ENCODE results near the gene LCN10.

Gene LCN10

GRCh38 chr9:136697821-136698526, 44.8 kb downstream of the LCN10 start:
- no peak for DNase-seq

GRCh38 chr9:136697146-136697820, 45.5 kb downstream of the LCN10 start:
- DNase-seq = no peak

DNA sequence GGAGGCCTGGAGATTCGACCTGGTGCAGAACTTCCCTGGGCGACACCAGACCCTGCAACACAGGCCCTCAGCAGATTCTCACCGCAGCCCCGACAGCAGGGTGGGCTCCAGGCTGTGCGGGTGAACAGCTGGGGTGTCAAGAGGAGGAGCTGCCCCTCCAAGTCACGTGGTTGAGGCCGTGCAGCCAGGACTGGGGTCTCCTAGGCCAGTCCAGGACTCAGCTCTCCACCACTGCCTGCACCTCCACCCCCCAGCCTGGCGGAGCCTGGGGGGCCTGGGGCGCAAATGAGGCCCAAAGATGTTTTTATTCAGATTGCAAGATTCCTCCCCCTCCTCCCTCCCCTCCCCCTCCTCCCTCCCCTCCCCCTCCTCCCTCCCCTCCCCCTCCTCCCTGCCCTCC, 46.2 kb downstream of the LCN10 start:
- DNase-seq = no peak

DNA sequence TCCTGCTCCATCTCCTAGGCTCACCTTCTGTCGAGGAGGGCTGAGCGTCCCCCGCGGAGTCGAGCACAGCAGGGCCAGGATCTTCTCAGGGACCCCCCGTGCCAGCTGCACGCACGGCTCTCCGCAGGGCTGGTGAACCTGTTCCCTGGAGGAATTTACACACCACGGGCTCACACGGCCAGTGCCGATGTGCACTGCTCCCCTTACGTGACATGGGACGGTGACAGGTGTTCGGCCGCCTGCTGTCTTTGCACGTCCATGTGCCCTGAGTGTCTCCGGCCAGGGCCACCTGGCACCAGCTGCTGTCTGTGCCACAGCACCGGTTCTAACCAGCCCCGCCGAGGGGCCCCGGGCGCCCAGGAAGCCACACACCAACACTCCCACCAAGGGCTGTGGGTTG, 46.8 kb downstream of the LCN10 start:
- no peak for DNase-seq

- no peak for DNase-seq
These were observed 47.3 kb downstream of the LCN10 start for GRCh38 chr9:136695435-136695895.

GRCh38 chr9:136694872-136695247, 47.9 kb downstream of the LCN10 start:
- DNase-seq = no peak

GRCh38 chr9:136694163-136694871, 48.4 kb downstream of the LCN10 start:
- DNase-seq = no peak

DNA sequence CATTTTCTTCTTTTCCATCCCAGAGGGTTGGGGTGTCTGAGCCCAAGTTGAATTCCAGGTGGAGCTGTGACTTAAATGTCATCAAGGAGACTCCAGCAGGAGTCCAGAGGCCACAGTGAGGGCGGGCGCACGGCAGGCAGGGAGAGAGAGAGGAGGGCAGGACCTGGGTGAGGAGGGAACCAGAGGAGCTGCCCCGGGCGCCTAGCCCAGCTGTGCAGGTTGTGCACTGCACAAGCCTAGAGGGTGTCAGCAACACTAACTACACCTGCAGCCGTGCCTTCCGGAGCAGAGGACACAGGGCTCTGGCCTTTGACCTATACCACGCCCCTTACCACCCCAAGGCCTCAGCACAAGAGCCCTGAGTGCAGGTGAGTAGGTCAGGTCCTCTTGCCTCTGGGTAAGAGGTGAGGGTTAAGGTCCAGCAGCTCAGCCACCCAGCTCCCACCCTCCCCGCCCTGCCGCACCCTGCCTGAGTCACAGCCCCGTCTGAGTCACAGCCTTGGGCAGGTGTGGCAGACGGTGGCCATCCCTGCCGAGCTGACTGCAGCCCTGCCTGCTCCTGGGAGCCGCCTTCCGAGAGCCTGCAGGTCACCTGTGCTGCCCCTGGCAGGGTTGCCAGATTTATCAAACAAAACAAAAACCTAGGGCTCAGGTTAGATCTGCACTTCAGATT, 49.1 kb downstream of the LCN10 start:
- DNase-seq = no peak

DNA sequence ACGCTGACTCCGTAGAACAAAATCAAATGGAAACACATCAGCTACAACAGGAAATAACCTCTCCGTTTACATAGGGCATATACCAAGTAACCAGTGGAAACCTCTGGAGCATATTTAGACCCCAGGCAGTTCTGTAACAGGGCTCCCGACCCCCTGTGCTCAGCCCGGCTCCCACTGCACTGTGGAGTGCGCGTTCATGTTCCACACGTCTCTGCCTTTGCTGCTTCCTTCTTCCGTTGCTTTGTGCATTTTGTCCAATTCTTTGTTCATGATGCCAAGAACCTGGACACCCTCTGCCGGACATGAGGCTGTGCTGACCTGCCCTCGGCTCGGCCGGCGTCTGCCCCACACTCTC, 49.6 kb downstream of the LCN10 start:
- DNase-seq = no peak

GRCh38 chr9:136692185-136693134, 50.3 kb downstream of the LCN10 start:
- no peak for DNase-seq

GRCh38 chr9:136691316-136692184, 51.2 kb downstream of the LCN10 start:
- no peak for DNase-seq

GRCh38 chr9:136690806-136691261, 51.9 kb downstream of the LCN10 start:
- DNase-seq = no peak

GRCh38 chr9:136690104-136690805, 52.5 kb downstream of the LCN10 start:
- DNase-seq = no peak

DNA sequence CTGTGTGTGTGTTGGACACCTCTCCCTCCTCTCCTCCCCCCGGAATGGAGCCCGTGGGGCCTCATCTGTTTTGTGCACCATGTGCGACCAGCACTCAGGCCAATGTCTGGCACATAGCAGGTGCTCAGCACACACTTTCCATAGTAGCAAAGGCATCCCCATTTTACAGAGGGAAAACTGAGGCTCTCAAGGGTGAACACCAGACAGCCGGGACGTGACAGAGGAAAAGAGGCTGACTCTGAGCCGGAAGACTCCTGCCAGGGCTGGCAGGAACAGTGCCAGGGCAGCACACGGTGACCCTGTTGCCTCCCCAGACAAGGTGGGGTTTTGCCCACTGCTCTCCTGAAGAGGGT, 53.7 kb downstream of the LCN10 start:
- no peak for DNase-seq

GRCh38 chr9:136688274-136689107, 54.2 kb downstream of the LCN10 start:
- DNase-seq = no peak
